ENCODE results near the gene INPP5A. TPM values are rescaled to one million over a fixed set of nuclear protein-coding genes. Genes with fewer than 3 reads are reported as not detected.
A peak's percentile ranks its signal among the peaks of the same experiment; 100 is the strongest.

INPP5A gene
- total and polyA plus RNA-seq, 2 experiments from 2014 or later, result 41.2 to 53.6 TPM

DNA sequence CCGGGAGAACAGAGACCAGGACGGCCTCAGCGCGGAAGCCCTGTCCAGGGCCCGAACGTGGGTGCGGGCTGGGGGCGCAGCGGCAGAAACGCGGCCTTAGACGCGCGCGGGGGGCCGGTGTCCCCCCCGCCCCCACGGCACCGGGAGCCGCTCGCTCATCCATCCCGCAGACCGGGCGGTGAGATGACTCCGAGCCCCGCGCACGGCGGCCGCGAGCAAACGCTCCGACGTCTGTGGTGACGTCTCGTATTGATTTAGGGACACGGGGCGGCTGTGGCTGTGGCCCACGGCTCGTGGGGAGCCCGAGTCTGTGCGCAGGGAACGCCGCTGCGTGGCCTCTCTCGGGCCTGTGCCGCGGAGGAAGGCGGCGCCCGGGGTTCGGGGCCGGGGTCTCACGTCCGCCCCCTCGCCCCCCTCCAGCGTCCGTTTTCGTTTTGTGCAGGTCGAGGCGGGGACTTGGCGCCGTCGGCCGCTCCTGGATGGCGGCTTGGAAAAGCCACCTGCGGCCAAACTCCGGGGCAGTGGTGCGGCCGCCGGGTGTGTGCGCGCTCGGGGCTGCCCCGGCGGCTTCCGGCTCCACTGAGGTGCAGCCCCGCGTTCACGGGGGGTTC lies 249.4 kb downstream of the INPP5A start:
- Histone ChIP-seq H2AFZ (no peak overlapping the region), H3K79me2 (no peaks in the 10 kb centered on the region), H3K9me3 (ENCODE audit: low read depth) (no peaks in the 10 kb centered on the region), H3K27me3 (peaks cover 84% of the 10 kb centered on the region), H3K4me2 (peak overlapping the region; percentile 74), H3K27ac (no peak overlapping the region), H3K36me3 (replicated peaks; ENCODE audit: insufficient read depth, low read depth) (no peaks in the 10 kb centered on the region), H3K4me1 (ENCODE audit: insufficient read depth) (peaks cover 29% of the 10 kb centered on the region), H3K9me2 (replicated peaks; ENCODE audit: insufficient read depth) (no peaks in the 10 kb centered on the region), H4K20me1 (ENCODE audit: insufficient read depth, poor library complexity, severe bottlenecking) (peaks cover 7% of the 10 kb centered on the region), H3K4me3 (no peak overlapping the region)
- no peak for DNase-seq (ENCODE audit: low spot score)
- 13% methylated on average over 58 of the region's 80 CpGs for WGBS (ENCODE audit: low lambda C conversion rate, missing lambda C conversion rate)
- peak; percentile 99 for TF ChIP-seq EZH2 (IDR thresholded peaks at IDR 0.05; ENCODE audit: borderline replicate concordance)
- TF ChIP-seq EZH2phosphoT487 (IDR thresholded peaks at IDR 0.05; ENCODE audit: low read depth, severe bottlenecking, unreplicated experiment), result peak; percentile 77
- TF ChIP-seq, protein P1, sequence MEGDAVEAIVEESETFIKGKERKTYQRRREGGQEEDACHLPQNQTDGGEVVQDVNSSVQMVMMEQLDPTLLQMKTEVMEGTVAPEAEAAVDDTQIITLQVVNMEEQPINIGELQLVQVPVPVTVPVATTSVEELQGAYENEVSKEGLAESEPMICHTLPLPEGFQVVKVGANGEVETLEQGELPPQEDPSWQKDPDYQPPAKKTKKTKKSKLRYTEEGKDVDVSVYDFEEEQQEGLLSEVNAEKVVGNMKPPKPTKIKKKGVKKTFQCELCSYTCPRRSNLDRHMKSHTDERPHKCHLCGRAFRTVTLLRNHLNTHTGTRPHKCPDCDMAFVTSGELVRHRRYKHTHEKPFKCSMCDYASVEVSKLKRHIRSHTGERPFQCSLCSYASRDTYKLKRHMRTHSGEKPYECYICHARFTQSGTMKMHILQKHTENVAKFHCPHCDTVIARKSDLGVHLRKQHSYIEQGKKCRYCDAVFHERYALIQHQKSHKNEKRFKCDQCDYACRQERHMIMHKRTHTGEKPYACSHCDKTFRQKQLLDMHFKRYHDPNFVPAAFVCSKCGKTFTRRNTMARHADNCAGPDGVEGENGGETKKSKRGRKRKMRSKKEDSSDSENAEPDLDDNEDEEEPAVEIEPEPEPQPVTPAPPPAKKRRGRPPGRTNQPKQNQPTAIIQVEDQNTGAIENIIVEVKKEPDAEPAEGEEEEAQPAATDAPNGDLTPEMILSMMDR (IDR thresholded peaks at IDR 0.05; ENCODE audit: poor library complexity), result no peak

DNA sequence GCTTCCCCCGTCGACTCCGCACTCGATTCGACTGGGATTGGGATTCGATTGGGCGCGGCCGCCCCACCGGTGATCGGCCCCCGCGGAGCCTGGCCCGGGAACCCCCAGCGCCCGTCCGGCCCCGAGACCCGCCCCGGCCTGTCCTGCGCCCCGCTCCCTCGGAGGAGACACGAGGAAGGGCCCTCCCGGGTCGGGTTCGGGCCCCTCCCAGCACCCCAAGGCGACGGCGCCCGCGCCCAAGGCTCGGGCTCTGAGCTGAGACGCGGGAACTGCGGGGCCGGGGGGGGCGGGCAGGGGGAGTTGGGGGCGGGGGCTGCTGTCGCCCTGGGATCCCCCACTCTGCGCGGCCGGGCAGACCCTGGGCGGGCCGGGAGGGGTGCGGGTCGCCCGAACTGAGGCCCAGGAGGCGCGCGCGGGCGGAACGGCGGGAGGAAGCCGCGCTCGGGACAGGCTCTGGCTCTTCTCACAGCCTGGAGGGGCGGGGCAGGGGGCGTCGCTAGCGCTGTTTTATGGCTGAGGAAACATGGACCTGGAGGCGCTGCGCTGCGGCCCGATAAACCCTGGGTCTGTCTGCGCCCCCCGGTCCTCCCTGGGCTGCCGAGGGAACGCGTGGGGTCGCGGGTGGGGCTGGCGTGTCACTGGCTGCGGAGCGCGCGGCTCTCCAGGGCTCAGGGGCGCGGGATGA lies 250.1 kb downstream of the INPP5A start:
- H3K4me1 ChIP-seq (ENCODE audit: insufficient read depth), result peaks cover 29% of the 10 kb centered on the region
- peak; percentile 56 for DNase-seq (ENCODE audit: low spot score)
- no peaks in the 10 kb centered on the region for H3K9me3 ChIP-seq (ENCODE audit: low read depth)
- peaks cover 7% of the 10 kb centered on the region for H4K20me1 ChIP-seq (ENCODE audit: insufficient read depth, poor library complexity, severe bottlenecking)
- no peaks in the 10 kb centered on the region for H3K79me2 ChIP-seq
- H3K4me2 ChIP-seq, result peak overlapping the region; percentile 74
- no peak overlapping the region for H2AFZ ChIP-seq
- H3K27me3 ChIP-seq, result peaks cover 80% of the 10 kb centered on the region
- no peak overlapping the region for H3K27ac ChIP-seq
- no peak overlapping the region for H3K4me3 ChIP-seq
- H3K36me3 ChIP-seq (replicated peaks; ENCODE audit: insufficient read depth, low read depth), result no peaks in the 10 kb centered on the region
- WGBS (ENCODE audit: low lambda C conversion rate, missing lambda C conversion rate), result 4% methylated on average over 28 of the region's 80 CpGs
- TF ChIP-seq EZH2 (IDR thresholded peaks at IDR 0.05; ENCODE audit: borderline replicate concordance), result no peak
- TF ChIP-seq, protein P1 (IDR thresholded peaks at IDR 0.05; ENCODE audit: poor library complexity), result no peak
- TF ChIP-seq EZH2phosphoT487 (IDR thresholded peaks at IDR 0.05; ENCODE audit: low read depth, severe bottlenecking, unreplicated experiment), result peak; percentile 2
- H3K9me2 ChIP-seq (replicated peaks; ENCODE audit: insufficient read depth), result no peaks in the 10 kb centered on the region

DNA sequence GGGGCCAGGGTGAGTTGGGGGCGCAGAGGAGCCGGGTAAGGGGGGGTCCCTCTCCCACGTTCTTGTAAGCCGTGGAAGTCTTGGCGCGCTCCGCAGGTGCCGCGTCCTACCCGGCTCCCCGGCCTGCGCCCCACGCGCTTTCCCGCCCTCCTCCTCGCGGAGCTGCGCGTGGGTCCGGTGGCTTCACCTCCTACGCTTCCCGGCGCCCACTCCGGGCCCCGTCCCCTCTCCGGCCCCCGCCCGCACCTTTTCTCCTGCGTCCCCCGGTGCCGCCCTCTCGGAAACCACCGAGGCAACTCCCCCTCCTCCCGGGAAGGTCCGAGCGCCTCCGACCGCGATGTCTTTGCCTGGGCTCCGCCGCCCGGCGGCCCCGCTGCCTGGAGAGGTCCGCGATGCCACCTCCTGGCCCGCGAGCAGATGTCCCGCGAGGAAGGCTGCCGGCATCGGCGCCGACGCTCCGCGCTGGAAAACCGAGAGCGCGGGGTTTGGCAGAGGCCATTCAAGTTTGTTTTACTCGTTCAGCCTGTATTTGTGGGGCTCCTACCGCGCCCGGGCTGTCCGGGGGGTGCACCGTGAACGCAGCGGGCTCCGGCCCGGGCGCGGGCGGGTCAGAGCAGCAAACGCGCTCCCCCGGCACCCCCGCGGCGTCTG lies 250.7 kb downstream of the INPP5A start:
- 3% methylated on average over 51 of the region's 79 CpGs for WGBS (ENCODE audit: low lambda C conversion rate, missing lambda C conversion rate)
- no peaks in the 10 kb centered on the region for H3K9me3 ChIP-seq (ENCODE audit: low read depth)
- peak overlapping the region; percentile 74 for H3K4me2 ChIP-seq
- peaks cover 29% of the 10 kb centered on the region for H3K4me1 ChIP-seq (ENCODE audit: insufficient read depth)
- no peak overlapping the region for H3K4me3 ChIP-seq
- H3K9me2 ChIP-seq (replicated peaks; ENCODE audit: insufficient read depth), result no peaks in the 10 kb centered on the region
- no peaks in the 10 kb centered on the region for H3K36me3 ChIP-seq (replicated peaks; ENCODE audit: insufficient read depth, low read depth)
- peaks cover 73% of the 10 kb centered on the region for H3K27me3 ChIP-seq
- H2AFZ ChIP-seq, result no peak overlapping the region
- TF ChIP-seq EZH2 (IDR thresholded peaks at IDR 0.05; ENCODE audit: borderline replicate concordance) (peak; percentile 90), EZH2phosphoT487 (IDR thresholded peaks at IDR 0.05; ENCODE audit: low read depth, severe bottlenecking, unreplicated experiment) (peak; percentile 82)
- TF ChIP-seq, protein P1 (IDR thresholded peaks at IDR 0.05; ENCODE audit: poor library complexity), result peak; percentile 30
- no peaks in the 10 kb centered on the region for H3K79me2 ChIP-seq
- no peak overlapping the region for H3K27ac ChIP-seq
- H4K20me1 ChIP-seq (ENCODE audit: insufficient read depth, poor library complexity, severe bottlenecking), result peaks cover 7% of the 10 kb centered on the region
- no peak for DNase-seq (ENCODE audit: low spot score)
